PFSK-1 (cell line): ENCODE measurements around the gene OXNAD1.

Source experiments
- POLR2AphosphoS5 ChIP-seq: IDR thresholded peaks from 2 replicates; pipeline ENCODE4 v1.6.1; 2012; ENCODE audit warnings: low read depth, mild to moderate bottlenecking, control low read depth, low read length, moderate library complexity
- REST ChIP-seq, 2 experiments: IDR thresholded peaks; 2 replicates each; pipeline versions ENCODE4 v1.6.1 to v1.8.0; 2011 to 2012; ENCODE audit warnings: low read depth in 2 of 2, low read length in 2 of 2, control low read depth in 1 of 2, inconsistent platforms in 1 of 2, mild to moderate bottlenecking in 1 of 2, moderate library complexity in 1 of 2; ENCODE audit not compliant: insufficient read depth in 1 of 2

GRCh38 chr3:16286751-16287543 lies 21.9 kb downstream of the OXNAD1 start:
- no peak for TF ChIP-seq REST (IDR thresholded peaks at IDR 0.05; ENCODE audit: insufficient read depth in 1 of 2, low read depth in 2 of 2, low read length in 2 of 2)
- no peak for TF ChIP-seq POLR2AphosphoS5
